ENCODE measurements around the gene GAA.
A peak's percentile ranks its signal among the peaks of the same experiment; 100 is the strongest.
"Not testable (repeated sequence)": the region's sequence is repeated elsewhere in the genome, so short reads cannot be mapped to it uniquely, and the experiment has no call there.

GAA gene

DNA sequence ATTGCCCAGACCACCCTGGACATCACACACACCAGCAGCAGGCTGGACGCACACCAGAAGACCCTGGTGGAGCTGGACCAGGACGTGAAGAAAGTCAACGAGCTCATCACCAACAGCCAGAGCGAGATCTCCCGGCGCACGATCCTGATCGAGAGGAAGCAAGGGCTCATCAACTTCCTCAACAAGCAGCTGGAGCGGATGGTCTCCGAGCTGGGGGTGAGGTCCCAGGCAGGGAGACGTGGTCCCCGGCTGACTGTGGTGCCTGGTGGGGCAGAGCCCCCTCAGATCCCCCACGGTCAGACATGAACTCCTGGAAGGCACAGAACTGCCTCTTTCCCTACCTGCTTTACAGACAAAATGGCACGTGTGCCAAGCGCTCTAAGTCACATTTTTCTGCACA lies 16.6 kb upstream of the GAA start:
- no peak for DNase-seq

- no peak for DNase-seq
These were observed 15.3 kb upstream of the GAA start for GRCh38 chr17:80086081-80086480.

GRCh38 chr17:80086616-80087015 lies 14.8 kb upstream of the GAA start:
- DNase-seq, result no peak

DNA sequence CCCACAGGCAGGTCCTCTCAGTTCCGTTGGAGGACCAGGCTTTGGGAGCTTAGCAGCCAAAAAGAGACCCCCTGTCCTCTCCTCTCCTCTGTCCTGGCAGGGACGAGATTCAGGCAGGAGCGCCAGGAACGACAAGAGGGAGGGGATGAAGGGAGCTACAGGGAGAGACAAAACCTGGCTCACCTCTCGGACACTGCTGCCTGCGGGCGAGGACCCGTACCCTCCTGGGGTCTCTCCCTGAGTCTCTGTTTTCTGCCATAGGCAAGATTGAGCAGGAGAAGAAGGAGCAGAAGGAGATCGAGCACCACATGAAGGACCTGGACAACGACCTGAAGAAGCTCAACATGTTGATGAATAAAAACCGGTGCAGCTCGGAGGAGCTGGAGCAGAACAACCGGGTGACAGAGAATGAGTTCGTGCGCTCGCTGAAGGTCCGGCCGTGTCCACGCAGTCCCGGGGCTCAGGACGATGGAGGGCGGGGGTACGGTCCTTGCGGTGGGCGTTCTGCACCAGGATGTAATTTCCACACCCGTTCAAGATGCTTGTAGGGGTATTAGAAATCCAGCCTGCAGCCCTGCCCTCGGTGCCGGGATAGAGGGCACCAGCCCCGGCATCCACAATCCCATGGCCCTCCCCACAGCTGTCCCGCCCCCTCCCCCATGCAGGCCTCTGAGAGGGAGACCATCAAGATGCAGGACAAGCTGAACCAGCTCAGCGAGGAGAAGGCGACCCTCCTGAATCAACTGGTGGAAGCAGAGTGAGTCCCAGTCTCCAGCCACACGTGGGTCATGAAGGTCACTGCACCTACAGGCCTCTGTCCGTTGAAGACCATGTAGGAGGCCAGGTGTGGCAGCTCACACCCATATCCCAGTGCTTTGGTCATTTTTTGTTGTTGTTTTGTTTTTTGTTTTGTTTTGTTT lies 13.8 kb upstream of the GAA start:
- DNase-seq, result no peak

- DNase-seq, result no peak
These were observed 11.6 kb upstream of the GAA start for GRCh38 chr17:80089762-80090161.

DNA sequence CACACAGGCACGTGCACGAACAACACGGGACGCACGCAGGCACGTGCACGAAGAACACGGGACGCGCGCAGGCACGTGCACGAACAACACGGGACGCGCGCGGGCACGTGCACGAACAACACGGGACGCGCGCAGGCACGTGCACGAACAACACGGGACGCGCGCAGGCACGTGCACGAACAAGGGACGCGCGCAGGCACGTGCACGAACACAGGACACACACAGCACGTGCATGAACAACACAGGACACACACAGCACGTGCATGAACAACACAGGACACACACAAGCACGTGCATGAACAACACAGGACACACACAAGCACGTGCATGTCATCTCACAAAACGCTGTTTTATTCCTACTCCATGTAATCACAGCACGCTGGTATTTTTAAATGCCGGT lies 11.2 kb upstream of the GAA start:
- DNase-seq, result not testable (repeated sequence)

DNA sequence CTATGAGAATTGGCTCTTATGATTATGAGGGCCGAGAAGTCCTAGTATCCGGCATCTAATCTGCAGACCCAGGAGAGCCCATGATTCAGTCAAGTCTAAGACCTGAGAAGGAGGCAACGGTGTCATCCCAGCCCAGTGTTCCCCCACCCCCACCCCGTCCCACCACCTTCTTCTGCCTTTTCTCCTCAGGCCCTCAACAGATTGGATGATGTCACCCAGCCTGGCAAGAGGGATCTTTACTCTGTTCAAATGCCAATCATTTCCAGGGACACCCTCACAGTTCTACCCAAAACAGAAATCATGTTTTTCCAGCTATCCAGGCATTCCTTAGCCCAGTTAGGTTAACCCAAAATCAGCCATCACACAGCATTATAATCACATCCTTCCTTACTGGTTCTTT lies 10.0 kb upstream of the GAA start:
- no peak for DNase-seq

- no peak for DNase-seq
These were observed 8.4 kb upstream of the GAA start for GRCh38 chr17:80092959-80093358.

- DNase-seq, result no peak
These were observed 6.1 kb upstream of the GAA start for GRCh38 chr17:80095038-80095843.

- no peak for DNase-seq
These were observed 5.4 kb upstream of the GAA start for GRCh38 chr17:80095844-80096475.

DNA sequence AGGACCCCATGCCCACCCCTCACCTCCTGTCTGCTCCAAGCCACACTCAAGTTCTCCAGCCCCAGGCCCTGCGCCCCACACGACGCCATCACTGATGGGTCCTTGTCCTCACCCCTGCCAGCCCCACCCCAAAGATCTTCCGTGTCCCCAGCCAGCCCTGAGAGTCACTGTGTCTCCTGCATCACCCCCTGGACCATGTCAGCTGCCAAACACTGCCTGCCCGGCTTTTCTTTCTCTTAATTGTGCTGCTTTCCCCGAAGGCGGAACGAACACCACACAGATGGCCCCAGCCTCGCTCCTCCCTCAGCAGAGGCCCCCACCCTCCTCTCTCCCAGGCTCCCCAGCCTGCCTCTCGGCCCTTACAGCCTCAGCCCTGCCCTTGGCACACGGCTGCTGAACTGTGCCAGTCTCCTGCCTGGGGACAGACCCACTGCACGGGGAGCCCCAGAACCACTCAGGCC lies 4.8 kb upstream of the GAA start:
- no peak for DNase-seq

GRCh38 chr17:80097127-80097621 lies 4.2 kb upstream of the GAA start:
- no peak for DNase-seq

DNA sequence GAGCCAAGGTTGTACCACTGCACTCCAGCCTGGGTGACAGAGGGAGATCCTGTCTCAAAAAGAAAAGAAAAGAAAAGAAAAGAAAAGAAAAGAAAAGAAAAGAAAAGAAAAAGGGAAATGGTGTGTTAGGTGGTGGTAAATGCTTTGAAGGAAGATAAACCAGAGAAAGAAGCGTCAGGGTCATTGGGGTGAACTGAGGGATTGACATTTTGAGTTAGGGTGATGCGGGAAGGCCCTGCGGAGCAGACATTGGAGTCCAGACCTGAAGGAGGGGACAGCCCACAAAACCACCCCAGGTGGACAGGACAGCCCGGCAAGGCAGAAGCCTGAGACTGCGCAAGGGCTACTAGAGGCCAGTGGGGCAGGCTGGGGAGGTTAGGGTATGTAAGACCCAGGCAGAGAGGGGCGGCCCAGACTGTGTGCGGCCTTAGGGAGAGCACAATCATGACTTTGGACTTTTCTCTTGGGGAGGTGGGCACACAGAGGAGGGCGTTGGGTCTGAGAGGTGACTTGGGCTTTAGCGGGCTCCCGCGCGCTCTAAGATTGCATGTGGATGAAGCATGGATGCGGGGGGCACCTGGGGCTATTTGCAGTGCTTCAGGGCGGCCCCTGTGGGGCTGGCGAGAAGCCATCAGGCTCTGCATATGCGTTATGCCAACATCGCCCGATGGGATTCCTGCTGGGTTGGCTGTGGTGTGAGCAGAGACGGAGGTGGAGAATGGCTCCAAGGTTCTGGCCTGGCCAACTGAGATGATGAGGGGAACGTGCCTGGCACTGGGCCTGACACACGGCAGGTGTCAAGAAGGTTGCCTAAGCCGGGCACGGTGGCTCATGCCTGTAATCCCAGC lies 3.3 kb upstream of the GAA start:
- no peak for DNase-seq

- DNase-seq, result no peak
These were observed 1.9 kb upstream of the GAA start for GRCh38 chr17:80099291-80100034.

- no peak for DNase-seq
These were observed 1.4 kb upstream of the GAA start for GRCh38 chr17:80100035-80100323.

DNA sequence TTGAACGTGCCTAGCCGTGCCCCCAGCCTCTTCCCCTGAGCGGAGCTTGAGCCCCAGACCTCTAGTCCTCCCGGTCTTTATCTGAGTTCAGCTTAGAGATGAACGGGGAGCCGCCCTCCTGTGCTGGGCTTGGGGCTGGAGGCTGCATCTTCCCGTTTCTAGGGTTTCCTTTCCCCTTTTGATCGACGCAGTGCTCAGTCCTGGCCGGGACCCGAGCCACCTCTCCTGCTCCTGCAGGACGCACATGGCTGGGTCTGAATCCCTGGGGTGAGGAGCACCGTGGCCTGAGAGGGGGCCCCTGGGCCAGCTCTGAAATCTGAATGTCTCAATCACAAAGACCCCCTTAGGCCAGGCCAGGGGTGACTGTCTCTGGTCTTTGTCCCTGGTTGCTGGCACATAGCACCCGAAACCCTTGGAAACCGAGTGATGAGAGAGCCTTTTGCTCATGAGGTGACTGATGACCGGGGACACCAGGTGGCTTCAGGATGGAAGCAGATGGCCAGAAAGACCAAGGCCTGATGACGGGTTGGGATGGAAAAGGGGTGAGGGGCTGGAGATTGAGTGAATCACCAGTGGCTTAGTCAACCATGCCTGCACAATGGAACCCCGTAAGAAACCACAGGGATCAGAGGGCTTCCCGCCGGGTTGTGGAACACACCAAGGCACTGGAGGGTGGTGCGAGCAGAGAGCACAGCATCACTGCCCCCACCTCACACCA lies 724 bp downstream of the GAA start:
- no peak for DNase-seq

GRCh38 chr17:80102664-80103448 lies 1.5 kb downstream of the GAA start:
- no peak for DNase-seq

- DNase-seq, result no peak
These were observed 2.2 kb downstream of the GAA start for GRCh38 chr17:80103449-80104085.

- DNase-seq, result peak; percentile 74
These were observed 3.1 kb downstream of the GAA start for GRCh38 chr17:80104321-80104955.
